ENCODE measurements around the gene LAMB1.

GRCh38 chr7:108014215-108014614 lies 11.3 kb upstream of the LAMB1 start:
- TF ChIP-seq EZH2 (IDR thresholded peaks at IDR 0.05) (no peak), POLR2AphosphoS5 (IDR thresholded peaks at IDR 0.05; ENCODE audit: borderline replicate concordance, low read depth, low read length) (no peak), FOXP2 (optimal IDR thresholded peaks at IDR 0.05; ENCODE audit: control extremely low read depth, extremely low read length, insufficient read depth) (no peak)

Measured in SK-N-MC (cell line).